ENCODE data around the gene UAP1L1. TPM values are rescaled to one million over a fixed set of nuclear protein-coding genes. Genes with fewer than 3 reads are reported as not detected.

The UAP1L1 gene
- total and polyA plus RNA-seq, 9 of the 15 experiments (the other 6 are each of a cell fraction or from before 2014, with no cell fraction given): 0.20 to 8.6 (median 3.7) TPM

DNA sequence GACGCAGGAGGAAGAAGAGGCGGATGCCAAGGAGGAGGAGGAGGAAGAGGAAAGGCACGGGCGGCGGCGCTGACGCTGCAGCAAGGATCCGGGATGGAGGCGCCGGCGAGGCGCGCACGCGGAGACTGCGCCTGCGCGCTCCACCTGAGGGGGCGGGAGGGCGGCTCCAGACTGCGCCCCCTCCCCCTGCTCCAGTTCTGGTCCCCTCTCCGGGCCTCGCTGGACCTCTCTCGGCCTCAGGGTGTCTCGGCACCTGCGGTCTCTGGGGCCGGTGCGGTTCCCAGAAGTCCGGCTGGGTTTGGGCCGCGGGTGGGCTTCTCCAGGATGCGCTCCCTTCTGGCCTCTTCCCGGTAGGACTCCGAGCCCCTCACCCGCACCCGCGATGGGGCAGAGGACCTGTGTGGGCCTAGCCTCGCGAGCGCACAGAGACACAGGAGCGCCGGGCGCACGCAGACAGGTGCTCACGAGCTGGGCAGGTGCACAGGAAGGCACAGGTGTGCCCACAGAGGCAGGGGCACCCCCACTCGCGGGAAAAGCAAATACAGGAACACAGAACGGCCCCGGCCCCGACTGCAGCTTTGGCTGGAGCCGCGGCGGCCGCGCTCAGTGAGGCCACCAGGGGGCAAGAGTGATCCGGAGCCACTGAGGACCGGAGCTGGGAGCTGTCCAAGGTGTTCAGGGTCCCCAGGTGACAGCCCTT lies 31.1 kb upstream of the UAP1L1 start, which contains the start of gene NPDC1 (continued):
- no peak for TF ChIP-seq ZBTB11 (CRISPR knock-in tag; IDR thresholded peaks at IDR 0.05)
- TF ChIP-seq CAMTA2 (CRISPR knock-in tag; conservative IDR thresholded peaks at IDR 0.05): no peak
- no peak for TF ChIP-seq PHB2 (IDR thresholded peaks at IDR 0.05; ENCODE audit: low read depth)
- peak; percentile 28; the same call in 1 of the 2 replicates for TF ChIP-seq SPI1 (IDR thresholded peaks at IDR 0.05; ENCODE audit: borderline replicate concordance, low read depth, low read length)
- no peak for TF ChIP-seq ZNF3 (CRISPR knock-in tag; IDR thresholded peaks at IDR 0.05)
- no peak for TF ChIP-seq ZFP36 (IDR thresholded peaks at IDR 0.05; ENCODE audit: low read depth, low read length, partially characterized antibody)
- TF ChIP-seq NR0B1 (IDR thresholded peaks at IDR 0.05; ENCODE audit: partially characterized antibody): no peak
- TF ChIP-seq NKRF (IDR thresholded peaks at IDR 0.05; ENCODE audit: borderline replicate concordance): peak; percentile 60; the same call in 1 of the 2 replicates
- no peak for TF ChIP-seq MBD2 (IDR thresholded peaks at IDR 0.05; ENCODE audit: borderline replicate concordance, low read depth)
- TF ChIP-seq ZNF41 (CRISPR knock-in tag; conservative IDR thresholded peaks at IDR 0.05): no peak
- TF ChIP-seq KLF10 (CRISPR knock-in tag; IDR thresholded peaks at IDR 0.05): no peak
- peak; percentile 81 for TF ChIP-seq ZNF384 (IDR thresholded peaks at IDR 0.05; ENCODE audit: low read depth, low read length)
- no peak for TF ChIP-seq ZC3H4 (CRISPR knock-in tag; IDR thresholded peaks at IDR 0.05; ENCODE audit: borderline replicate concordance)
- no peak for TF ChIP-seq KLF6 (CRISPR knock-in tag; IDR thresholded peaks at IDR 0.05; ENCODE audit: borderline replicate concordance)
- TF ChIP-seq, protein P1, sequence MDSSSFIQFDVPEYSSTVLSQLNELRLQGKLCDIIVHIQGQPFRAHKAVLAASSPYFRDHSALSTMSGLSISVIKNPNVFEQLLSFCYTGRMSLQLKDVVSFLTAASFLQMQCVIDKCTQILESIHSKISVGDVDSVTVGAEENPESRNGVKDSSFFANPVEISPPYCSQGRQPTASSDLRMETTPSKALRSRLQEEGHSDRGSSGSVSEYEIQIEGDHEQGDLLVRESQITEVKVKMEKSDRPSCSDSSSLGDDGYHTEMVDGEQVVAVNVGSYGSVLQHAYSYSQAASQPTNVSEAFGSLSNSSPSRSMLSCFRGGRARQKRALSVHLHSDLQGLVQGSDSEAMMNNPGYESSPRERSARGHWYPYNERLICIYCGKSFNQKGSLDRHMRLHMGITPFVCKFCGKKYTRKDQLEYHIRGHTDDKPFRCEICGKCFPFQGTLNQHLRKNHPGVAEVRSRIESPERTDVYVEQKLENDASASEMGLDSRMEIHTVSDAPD (CRISPR knock-in tag; IDR thresholded peaks at IDR 0.05): no peak
- no peak for TF ChIP-seq ZNF408 (CRISPR knock-in tag; IDR thresholded peaks at IDR 0.05; ENCODE audit: low read depth)

Data from K562 (cell line).